G401 (cell line): ENCODE data around the gene PRPF6. TPM values are rescaled to one million over a fixed set of nuclear protein-coding genes. Genes with fewer than 3 reads are reported as not detected.

Experiments
- DNase-seq: peaks from one replicate; pipeline ENCODE4 v3.0.0-alpha.2; 2015; ENCODE audit warnings: low spot score
- in situ Hi-C: cut with HindIII; loops from 2 replicates; pipeline ENCODE4 v1.10.0; 2016; ENCODE audit warnings: low sequenced_read_pairs, mixed read lengths
- total RNA-seq: library from RNA; depleted of rRNA; stranded (reverse); fragments of >200 nt; shearing (Covaris generic); gene quantifications from 2 replicates; pipeline ENCODE4 v1.2.3, GENCODE V29; 2014

The PRPF6 gene
- total RNA-seq, 1 experiment from 2014 or later: 111 TPM

DNA sequence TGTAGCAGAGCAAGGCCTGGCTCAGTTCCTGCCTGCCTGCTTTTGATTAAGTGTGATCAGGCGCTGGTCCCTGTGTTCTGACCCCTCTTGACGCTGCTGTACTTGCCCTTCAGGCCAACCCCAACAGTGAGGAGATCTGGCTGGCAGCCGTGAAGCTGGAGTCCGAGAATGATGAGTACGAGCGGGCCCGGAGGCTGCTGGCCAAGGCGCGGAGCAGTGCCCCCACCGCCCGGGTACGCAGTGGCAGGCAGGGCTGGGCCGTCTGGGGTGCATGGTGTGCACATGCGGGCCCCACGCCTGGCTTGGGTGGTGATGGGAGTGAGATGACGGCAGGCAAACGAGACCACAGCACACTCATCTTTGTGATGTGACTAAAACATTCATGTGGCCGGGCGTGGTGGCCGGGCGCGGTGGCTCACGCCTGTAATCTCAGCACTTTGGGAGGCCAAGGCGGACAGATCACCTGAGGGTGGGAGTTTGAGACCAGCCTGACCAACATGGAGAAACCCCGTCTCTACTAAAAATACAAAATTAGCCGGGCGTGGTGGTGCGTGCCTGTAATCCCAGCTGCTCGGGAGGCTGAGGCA is 45.0 kb downstream of the PRPF6 start:
- in situ Hi-C loops: no loop called here
- no peak for DNase-seq

DNA sequence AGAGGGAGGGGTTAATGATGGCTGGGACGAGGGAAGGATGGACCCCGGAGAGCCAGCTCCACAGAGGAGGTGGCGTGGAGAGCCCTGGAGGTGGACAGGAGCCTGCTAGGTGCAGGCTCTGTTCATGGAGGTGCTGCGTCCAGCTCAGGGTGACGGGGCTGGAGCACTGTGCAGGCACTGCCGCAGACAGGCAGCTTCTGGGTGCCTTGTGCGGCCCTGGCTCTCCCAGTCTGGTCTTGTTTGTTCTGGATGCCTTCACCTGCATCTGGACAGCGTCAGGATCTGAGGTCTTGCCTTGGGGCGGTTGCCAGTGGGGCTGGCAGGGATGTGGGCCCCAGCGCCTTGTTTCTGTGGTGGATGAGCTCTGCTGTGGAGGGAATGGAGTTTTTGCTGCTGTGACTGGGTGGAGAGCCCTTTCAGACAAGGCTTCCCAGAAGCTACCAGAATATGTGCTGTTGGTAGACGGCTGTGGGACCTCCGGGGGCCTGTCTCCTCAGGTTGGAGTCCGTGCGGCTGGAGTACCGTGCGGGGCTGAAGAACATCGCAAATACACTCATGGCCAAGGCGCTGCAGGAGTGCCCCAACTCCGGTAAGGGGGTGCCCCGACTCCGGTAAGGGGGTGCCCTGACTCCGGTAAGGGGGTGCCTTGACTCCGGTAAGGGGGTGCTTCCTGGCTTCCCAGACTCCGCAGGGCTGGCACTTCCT is 47.2 kb downstream of the PRPF6 start:
- in situ Hi-C loops: no loop called here
- DNase-seq: no peak

DNA sequence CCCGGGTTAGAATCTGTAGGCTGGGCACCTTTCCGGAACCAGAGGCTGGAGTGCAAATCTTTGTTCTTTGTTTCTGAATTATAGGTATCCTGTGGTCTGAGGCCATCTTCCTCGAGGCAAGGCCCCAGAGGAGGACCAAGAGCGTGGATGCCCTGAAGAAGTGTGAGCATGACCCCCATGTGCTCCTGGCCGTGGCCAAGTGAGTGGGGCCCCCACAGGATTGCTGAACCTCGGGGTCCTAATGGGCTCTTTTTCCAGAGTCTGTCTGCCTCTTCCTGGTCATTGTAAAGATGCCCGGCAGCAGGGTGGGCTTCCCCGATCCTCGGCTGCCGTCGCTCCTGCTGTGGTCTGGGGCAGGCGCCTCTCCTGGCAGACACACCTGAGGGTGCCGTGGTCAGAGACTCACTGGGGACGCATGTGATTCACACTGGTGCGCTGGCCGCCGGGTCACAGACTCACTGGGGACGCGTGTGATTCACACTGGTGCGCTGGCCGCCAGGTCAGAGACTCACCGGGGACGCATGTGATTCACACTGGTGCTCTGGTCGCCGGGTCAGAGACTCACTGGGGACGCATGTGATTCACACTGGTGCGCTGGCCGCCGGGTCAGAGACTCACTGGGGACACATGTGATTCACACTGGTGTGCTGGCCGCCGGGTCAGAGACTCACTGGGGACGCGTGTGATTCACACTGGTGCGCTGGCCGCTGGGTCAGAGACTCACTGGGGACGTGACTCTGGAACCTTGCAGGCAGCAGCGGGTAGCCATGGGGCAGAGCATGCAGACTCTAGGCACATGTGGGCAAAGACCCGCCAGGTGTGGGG is 48.6 kb downstream of the PRPF6 start:
- no peak for DNase-seq
- in situ Hi-C loops: no loop called here

DNA sequence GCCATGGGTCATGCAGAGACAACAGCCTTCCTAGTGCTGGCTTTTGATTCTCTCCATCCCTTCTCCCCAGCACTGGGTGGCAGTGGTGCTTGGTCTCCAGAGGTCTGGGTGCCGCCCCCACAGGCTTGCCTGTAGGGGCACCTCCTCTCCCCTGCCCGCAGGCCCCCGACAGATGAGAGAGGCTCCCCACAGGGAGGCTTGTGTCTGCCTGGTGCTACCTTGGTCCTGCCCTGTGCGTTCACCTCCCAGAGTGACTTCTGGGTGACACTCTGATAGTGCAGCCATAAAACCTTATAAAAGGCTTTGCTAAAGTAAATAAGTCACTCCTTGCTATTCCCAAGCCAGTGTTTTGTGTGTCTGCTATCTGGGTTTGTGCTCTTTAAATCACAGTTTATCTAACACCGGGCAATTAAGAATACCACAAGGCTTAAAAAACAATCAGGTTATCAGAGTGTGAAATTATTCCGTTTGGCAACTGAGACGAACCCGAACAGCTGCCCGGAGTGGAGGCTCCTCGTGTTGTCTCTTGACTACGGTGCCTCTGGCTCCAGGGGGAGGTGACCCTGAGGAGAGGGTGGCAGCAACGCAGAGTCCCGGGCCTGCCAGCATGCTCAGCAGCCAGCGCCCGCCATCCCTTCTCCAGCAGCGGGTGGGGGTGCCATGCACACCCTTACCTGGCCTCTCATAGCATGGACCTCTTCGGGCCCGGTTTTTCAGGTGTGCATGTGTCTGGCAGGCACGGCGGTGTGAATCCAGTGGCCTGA is 49.6 kb downstream of the PRPF6 start:
- in situ Hi-C loops: no loop called here
- DNase-seq: no peak

DNA sequence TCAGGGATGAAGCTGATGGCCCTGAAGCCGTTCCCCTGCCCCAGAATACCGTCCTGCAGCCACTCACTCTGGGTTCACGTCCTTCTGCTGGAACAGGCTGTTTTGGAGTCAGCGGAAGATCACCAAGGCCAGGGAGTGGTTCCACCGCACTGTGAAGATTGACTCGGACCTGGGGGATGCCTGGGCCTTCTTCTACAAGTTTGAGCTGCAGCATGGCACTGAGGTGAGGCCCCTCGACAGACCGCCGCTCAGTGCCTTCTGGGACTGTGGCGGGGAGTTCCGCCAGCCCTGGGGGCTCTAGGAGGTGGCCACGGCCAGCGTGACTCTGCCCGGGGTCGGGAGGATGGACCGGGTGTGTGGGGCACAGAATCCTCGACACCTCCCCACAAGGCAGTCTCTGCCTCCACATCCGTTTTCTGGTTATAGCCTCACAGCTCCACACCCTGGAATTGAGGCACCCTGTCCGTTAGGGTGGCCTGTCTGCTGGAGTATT is 50.9 kb downstream of the PRPF6 start:
- DNase-seq: no peak
- in situ Hi-C loops: no loop called here

DNA sequence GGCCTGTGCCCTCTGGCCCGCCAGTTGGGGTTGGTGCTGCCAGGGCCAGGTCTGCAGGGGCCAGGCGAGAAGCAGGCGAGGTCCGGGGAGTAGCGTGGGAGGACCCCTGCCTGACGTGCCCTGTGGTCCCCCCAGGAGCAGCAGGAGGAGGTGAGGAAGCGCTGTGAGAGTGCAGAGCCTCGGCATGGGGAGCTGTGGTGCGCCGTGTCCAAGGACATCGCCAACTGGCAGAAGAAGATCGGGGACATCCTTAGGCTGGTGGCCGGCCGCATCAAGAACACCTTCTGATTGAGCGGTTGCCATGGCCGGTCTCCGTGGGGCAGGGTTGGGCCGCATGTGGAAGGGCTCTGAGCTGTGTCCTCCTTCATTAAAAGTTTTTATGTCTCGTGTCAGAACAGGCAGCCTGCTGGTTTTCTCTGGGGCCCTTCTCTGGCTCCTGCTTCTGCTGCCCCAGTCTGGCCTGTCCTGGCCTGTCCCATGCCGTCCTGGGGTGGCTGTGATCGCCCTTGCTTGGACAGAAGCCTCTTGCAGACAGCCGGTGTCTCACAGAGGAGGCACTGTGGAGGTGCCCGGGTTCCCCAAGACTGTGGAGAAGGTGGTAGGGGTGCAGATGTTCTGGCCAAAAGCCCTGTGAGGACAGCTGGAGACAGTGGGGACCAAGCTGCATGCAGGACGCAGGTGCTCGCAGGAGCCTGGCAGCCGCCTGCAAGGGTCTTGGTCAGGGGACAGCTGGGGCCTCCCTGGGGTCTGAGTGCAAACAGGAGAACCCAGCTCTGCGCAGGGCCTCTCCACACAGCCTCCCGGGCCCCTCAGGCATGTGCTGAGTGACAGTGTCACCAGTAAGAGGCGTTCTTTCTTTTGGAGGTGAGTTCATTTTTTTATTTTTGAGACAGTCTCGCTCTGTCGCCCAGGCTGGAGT is 52.0 kb downstream of the PRPF6 start:
- in situ Hi-C loops: no loop called here
- no peak for DNase-seq

DNA sequence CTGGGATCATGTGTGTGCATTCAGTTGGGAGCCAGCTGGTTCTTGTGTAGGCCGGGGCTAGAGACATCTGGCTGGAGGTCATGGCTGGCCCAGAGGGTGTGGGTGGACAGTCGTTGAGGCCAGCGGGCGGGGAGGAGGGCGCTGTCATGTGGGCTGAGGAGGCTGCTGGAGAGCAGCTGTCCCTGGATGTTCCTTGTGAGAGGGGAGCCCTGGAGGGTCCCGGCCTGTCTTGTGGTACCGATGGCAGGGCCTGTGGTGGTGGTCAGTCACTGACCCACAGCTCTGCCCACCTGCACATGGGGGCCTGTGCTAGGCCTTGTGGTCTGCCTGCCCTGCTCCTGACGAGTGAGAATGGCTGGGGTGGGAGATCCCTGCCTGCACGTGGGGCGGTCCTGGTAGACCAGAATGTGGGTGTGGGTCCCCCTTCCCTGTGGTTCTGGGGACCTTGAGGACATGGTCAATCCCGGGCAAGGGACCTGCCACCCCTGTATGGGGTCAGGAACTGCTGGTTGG is 53.1 kb downstream of the PRPF6 start:
- DNase-seq: no peak
- in situ Hi-C loops: no loop called here

DNA sequence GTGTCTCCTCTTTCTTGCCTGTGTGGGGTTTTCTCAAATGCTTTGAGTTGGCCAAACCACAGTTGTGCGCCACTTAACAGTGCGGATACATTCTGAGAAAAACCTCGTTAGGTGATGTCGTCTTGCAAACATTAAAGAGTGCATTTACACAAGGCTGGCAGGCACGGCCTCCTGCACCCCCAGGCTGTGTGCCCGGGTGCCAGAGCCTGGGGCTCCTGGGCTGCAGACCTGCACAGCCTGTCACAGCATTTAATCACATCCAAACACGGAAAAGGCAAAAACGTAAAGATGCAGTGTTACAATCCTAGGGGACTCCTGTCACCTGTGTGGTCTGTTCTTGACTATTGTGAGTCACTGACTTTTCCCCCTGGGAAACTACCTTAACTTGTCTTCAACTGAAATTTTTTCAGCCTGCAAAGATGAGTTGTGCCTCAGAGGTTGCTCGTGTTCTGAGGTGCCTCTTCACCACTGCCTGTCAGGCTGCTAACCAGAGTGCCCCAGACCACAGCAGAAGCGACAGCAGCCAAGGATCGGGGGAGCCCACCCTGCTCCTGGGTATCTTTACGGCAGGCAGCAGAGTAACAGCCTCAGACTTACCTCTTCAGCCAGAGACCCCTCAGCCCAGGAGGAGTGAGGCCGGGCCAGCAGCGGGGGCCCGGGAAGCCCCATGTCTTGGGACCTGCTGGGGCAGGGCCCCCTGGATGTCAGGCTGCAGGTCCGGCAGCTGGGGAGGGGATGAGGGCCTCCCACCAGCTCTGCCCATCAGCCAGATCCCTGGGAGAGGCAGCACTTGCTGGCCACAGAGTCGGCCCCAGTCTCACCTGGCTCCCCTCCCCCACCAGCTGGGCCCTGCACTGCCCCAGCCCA is 54.4 kb downstream of the PRPF6 start:
- in situ Hi-C loops: no loop called here

DNA sequence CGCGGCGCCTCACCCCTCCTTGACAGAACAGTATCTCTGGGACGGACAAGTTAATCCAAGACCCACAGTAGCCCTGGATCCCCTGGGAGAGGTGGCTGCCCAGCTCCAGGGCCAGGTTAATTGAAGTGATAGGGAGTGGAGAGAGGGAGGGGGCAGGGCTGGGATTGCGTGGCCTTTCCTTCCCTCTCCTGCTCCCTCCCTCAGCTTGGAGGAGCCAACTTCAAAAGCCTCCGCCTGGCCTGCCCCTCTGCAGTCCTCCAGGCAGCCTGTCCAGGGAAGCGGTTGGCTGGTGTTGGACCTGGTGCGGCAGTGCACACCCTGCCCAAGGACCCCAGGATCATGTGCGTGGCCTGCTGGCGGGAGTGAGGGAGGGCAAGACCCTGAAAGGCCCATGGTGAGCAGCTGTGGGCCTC is 55.0 kb downstream of the PRPF6 start, which contains the start of gene C20orf204:
Gene C20orf204 (plus strand): TSS at position 250 of the 413 bp plus-strand sequence. CDS start 142 bp downstream, at position 392.
- in situ Hi-C loops: no loop called here
- DNase-seq: no peak

More for the DNA sequence above, 54.4 kb downstream of the PRPF6 start:
- DNase-seq: no peak

DNA sequence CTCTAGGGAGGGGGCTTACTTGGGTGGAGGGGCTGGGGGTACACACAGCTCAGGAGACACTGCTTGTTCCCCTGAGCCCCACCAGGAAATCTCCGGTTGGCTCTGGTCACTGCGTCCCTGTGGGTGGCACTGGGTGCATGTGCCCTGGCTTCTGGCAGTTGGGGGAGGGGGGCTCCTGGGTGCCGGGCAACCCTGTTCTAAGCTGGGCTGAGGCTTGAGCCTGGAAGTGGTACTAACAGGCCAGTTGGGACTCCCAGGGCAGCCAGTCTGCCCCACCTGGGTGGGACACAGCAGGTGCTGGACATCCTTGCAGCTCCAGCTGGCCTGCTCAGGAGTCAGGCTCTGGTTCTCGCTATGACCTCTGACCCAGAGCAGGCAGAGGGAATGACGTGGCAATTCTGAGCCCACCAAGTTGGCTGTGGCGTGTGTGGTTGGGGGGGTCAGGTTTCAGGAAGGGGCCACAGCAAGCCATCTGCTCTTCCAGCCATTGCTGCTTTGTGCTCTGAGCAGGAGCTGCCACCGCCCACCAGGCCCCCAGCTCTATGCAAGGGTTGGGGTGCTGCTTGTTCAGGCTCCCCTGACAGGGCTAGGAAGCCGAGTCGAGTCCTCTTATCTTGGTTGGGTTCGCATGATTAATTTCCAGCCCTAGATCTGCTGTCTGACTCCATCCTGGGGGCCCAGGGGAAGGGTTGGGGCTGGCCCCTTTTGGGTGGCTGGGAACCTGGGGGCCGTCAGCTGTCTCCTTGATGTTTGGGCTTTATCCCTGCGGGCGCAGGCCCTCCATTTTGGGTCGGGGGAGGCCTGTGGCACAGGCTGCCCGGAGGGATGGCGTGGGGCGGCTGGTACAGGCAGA is 55.6 kb downstream of the PRPF6 start:
- DNase-seq: no peak

DNA sequence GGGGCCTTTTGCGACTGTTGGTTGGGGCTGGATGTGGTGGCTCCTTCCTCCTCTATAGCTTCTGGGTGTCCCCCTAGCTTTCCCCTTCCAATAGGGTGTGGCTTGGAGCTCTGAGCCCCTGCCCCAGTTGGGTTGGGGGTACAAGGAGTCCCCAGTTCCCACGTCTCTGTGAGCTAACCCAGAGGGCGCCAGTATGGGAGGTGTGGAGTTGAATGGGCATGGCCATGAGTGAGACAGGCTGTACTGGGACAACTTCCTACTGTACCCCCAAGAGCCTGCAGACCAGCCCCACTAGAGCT is 56.2 kb downstream of the PRPF6 start:
- in situ Hi-C loops: no loop called here
- DNase-seq: no peak

More for the DNA sequence above, 55.6 kb downstream of the PRPF6 start:
- in situ Hi-C loops: no loop called here

DNA sequence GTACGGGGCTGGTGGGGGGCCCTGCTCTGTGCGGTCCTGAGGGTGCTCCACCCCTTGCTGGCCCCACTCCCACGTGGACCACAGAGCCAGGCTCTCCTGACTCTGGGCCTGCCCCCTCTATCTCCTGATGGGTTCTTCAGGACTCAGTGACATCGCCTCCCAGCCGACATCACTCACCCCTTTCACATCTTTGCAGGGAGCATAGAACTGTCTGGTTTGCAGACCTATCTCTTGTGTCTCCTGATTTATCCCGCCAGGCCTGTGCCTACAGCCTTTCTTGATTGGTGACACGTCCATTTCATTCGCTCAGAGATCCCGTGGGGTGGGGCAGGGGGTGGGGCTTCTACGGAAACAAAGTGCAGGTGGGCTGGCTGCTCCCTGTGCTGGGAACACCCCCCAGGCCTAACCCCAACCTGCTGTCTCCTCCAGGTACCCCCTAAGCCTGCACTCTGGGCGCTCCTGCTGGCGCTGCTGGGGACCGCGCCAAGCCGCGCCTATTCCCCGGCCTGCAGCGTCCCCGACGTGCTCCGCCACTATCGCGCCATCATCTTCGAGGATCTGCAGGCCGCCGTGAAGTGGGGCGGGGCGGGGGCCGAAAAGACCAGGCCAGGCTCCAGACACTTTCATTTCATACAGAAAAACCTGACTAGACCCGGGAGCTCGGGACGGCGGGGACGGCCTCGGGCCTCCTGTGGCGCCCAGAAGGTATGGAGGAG is 56.7 kb downstream of the PRPF6 start:
- DNase-seq: peak; percentile 77
- in situ Hi-C loops: no loop called here

DNA sequence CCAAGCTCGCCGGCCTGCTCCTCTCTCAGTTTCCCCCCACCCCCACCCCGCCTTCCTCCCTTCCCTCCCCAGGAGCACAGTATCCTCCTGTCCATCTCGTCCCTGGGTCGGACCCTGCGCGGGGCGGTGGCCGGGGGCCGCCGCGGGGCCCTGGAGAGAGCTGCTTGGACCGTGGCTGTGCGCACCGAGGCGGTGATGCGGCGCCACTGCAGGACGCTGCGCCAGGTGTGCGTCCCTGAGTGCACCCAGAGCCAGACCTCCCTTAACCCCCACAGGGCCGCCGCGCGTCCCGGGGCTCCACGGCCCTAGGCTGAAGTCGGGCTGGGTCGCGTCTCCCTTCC is 57.3 kb downstream of the PRPF6 start:
- in situ Hi-C loops: no loop called here
- no peak for DNase-seq

DNA sequence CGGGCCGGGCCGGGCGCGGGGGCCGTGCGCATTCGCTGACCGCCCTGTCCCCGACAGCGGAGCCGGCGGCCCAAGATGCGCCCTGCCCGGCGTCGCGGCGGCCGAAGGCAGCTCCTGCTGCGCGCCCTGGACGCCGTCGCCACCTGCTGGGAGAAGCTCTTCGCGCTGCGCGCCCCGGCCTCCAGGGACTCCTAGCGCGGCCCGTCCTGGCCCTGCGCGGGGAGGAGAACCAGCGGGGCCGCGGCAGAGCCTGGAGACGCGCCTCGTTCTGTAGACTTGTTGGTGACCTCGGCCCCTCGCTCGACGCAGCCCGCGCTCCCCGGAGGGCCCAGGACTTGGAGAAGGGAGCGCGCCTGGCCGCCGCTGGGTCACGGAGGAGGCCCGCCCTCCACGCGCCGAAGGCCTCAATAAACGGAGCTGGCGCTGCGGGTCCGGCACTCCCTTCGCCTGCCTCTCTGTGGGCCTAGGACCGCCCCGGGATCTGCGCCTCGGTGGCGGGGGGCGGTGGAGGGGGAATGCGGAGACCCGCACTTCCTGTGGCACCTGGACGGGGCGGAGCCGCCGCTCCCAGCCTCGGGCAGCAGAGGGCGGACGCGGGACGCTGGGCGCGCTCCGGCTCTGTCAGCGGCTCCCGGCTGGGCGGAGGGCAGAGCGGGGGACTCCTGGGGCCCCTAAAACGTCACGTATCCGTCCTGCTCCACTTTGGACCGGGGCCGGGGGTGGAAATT is 57.8 kb downstream of the PRPF6 start:
- in situ Hi-C loops: no loop called here

More for the DNA sequence above, 57.8 kb downstream of the PRPF6 start:
- peak; percentile 64 for DNase-seq
